Measurements from ENCODE around the gene PDE3A. TPM values are rescaled to one million over a fixed set of nuclear protein-coding genes. Genes with fewer than 3 reads are reported as not detected.
"Not testable (repeated sequence)": the region's sequence is repeated elsewhere in the genome, so short reads cannot be mapped to it uniquely, and the experiment has no call there.

The PDE3A gene
- total RNA-seq, 1 donor from 2014 or later = 0.14 TPM

DNA sequence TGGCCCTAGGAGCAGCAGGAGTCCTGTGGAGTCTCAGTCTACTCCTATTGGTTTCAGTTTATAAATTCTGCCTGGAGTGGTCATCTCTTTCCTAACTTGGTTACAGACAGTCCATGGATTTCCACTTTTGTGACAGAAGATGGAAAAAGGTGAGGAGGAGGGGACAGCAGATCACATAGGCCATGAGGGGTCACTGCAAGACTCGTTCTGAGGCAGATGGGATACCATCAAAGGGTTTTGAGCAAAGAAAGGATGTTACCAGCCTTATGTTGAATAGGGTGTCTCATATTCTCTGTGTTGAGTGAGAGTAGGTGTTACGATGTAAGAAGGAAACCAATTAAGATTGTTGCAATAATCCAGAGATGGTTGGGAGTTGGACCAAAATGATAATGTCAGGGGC lies 15.3 kb downstream of the PDE3A start:
- H3K27me3 Mint-ChIP-seq (ENCODE audit: low read depth) = no peaks in the 10 kb centered on the region
- DNase-seq (ENCODE audit: low spot score) = no peak
- no peak overlapping the region for H3K4me3 Mint-ChIP-seq (ENCODE audit: low read depth)
- peaks cover 9% of the 10 kb centered on the region for H3K9me3 Mint-ChIP-seq
- H3K4me1 Mint-ChIP-seq (ENCODE audit: low read depth) = no peaks in the 10 kb centered on the region
- H3K36me3 Mint-ChIP-seq (ENCODE audit: low read depth) = no peaks in the 10 kb centered on the region
- no peak overlapping the region for H3K27ac Mint-ChIP-seq
- intact Hi-C loops (cut with micrococcal nuclease) = no loop called here

DNA sequence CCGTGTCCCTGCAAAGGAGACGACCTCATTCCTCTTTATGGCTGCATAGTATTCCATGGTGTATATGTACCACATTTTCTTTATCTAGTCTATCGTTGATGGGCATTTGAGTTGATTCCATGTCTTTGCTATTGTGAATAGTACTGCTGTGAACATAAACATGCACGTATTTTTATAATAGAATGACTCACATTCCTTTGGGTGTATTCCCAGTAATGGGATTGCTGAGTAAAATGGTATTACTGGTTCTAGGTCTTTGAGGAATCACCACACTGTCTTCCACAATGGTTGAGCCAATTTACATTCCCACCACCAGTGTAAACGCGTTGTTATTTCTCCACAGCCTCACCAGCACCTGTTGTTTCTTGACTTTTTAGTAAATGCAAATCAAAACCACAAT lies 16.5 kb downstream of the PDE3A start:
- H3K27ac Mint-ChIP-seq; H3K4me1 Mint-ChIP-seq (ENCODE audit: low read depth); intact Hi-C loops (cut with micrococcal nuclease); H3K27me3 Mint-ChIP-seq (ENCODE audit: low read depth); H3K36me3 Mint-ChIP-seq (ENCODE audit: low read depth); DNase-seq (ENCODE audit: low spot score); H3K4me3 Mint-ChIP-seq (ENCODE audit: low read depth); H3K9me3 Mint-ChIP-seq: not testable (repeated sequence)

DNA sequence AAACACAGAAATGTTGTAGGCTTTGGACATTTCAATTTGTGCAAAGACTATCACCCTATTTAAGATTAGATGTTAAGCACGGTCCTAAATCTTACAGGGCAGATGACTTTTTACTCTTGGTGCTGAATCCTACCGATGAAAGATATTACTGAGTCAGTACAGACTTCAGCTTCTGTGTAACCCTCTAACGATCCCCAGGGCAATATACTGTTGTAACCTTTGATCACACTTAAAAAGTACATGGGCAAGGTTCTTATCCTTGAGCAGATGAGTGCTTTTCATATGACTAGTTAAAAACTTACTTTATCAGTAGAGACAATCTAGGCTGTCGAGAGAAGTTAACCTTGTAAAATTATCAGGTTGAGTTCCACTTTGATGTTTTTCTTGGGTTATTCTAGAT lies 22.5 kb downstream of the PDE3A start:
- DNase-seq (ENCODE audit: low spot score) = no peak
- H3K27ac Mint-ChIP-seq = no peak overlapping the region
- H3K9me3 Mint-ChIP-seq = peaks cover 4% of the 10 kb centered on the region
- intact Hi-C loops (cut with micrococcal nuclease) = no loop called here
- no peak overlapping the region for H3K4me3 Mint-ChIP-seq (ENCODE audit: low read depth)
- no peaks in the 10 kb centered on the region for H3K27me3 Mint-ChIP-seq (ENCODE audit: low read depth)
- H3K4me1 Mint-ChIP-seq (ENCODE audit: low read depth) = no peaks in the 10 kb centered on the region
- H3K36me3 Mint-ChIP-seq (ENCODE audit: low read depth) = no peaks in the 10 kb centered on the region

DNA sequence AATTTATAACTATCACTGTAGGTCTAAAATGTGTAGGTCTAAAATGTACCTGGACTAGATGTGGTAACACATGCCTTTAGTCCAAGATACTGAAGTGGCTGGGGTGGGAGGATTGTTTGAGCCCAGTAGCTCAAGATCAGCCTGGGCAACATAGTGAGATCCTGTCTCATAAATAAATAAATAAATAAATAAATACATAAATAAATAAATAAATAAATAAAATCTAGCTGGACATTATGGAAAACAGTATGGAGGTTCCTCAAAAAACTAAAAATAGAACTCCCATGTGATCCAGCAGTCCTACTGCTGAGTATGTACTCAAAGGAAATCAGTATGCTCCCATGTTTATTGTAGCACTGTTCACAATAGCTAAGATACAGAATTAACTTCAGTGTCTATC lies 24.0 kb downstream of the PDE3A start:
- no peaks in the 10 kb centered on the region for H3K9me3 Mint-ChIP-seq
- intact Hi-C loops (cut with micrococcal nuclease) = no loop called here
- H3K27me3 Mint-ChIP-seq (ENCODE audit: low read depth) = no peaks in the 10 kb centered on the region
- H3K4me1 Mint-ChIP-seq (ENCODE audit: low read depth) = no peaks in the 10 kb centered on the region
- no peak overlapping the region for H3K27ac Mint-ChIP-seq
- no peak for DNase-seq (ENCODE audit: low spot score)
- H3K36me3 Mint-ChIP-seq (ENCODE audit: low read depth) = no peaks in the 10 kb centered on the region
- no peak overlapping the region for H3K4me3 Mint-ChIP-seq (ENCODE audit: low read depth)

DNA sequence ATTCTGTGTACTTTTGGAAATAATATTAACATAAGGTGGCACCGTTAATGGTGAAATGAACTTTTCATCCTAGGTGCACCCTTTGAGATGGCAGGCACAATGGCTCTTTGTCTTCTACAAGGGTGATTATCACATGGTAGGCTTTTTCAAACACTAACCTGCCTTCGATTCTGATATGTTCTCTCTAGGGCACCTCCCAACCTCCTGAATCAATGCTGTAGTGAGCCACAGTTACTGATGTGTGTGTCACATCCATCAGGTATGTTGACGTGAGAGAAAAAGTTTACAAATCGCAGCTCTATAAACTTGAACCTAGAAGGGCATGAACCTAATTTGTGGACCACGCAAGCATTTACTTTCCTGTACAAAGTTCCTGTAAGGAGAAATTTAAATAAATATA lies 25.4 kb downstream of the PDE3A start:
- Mint-ChIP-seq H3K4me3 (ENCODE audit: low read depth) (no peak overlapping the region), H3K4me1 (ENCODE audit: low read depth) (no peaks in the 10 kb centered on the region), H3K27ac (no peak overlapping the region), H3K9me3 (no peaks in the 10 kb centered on the region), H3K27me3 (ENCODE audit: low read depth) (no peaks in the 10 kb centered on the region), H3K36me3 (ENCODE audit: low read depth) (no peaks in the 10 kb centered on the region)
- DNase-seq (ENCODE audit: low spot score) = no peak
- intact Hi-C loops (cut with micrococcal nuclease) = no loop called here

DNA sequence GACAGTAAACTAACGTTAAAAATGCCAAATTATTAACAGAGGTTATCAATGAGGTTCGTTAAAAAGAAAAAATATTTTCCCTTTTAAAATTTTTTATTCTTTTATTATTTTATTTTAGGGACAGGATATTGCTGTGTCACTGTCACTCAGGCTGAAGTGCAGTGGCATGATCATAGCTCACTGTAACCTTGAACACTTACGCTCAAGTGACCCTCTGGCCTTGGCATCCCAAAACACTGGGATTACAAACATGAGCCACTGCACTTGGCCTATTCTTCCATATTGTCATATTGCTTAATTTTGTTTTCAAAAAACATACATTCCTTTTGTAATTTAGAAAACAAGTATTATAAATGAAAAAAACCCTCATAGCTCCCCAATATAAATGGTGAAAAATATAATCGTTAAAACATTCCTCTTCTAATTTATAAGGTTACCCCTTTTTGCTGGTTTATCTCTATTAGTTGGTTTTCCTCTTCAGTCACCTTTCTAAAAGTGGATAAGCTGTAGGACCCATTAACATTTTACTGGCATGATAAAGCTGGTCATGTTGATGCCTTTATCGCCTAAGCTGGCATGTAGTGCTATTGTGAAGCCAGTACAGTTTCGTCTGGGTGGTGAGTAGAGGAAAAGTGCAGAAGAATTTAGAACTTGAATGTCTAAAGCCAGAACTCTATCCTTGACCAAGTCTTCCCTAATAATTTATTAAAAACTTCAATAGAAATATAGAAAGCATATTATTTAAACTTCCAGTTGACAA lies 27.6 kb downstream of the PDE3A start:
- H3K36me3 Mint-ChIP-seq (ENCODE audit: low read depth) = no peaks in the 10 kb centered on the region
- DNase-seq (ENCODE audit: low spot score) = no peak
- H3K9me3 Mint-ChIP-seq = no peaks in the 10 kb centered on the region
- no peaks in the 10 kb centered on the region for H3K27me3 Mint-ChIP-seq (ENCODE audit: low read depth)
- no peaks in the 10 kb centered on the region for H3K4me1 Mint-ChIP-seq (ENCODE audit: low read depth)
- H3K27ac Mint-ChIP-seq = no peak overlapping the region
- no peak overlapping the region for H3K4me3 Mint-ChIP-seq (ENCODE audit: low read depth)
- intact Hi-C loops (cut with micrococcal nuclease) = no loop called here

DNA sequence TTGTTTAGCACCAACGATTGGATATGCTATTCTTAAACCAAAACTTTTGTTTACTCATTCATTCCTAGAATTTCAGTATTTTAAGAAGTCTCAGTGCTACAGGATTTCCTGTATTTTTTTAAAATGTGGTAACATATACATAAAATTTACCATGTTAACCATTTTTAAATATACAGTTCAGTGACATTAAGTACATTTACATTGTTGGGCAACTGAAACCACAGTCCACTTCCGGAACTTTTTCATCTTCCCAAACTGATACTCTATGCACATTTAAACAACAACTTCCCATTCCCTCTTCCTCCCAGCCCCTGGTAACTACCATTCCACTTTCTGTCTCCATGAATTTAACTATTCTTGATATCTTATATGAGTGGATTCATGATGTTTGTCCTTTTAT lies 30.3 kb downstream of the PDE3A start:
- H3K27me3 Mint-ChIP-seq (ENCODE audit: low read depth) = no peaks in the 10 kb centered on the region
- no peak overlapping the region for H3K4me3 Mint-ChIP-seq (ENCODE audit: low read depth)
- H3K27ac Mint-ChIP-seq = no peak overlapping the region
- H3K9me3 Mint-ChIP-seq = no peaks in the 10 kb centered on the region
- DNase-seq (ENCODE audit: low spot score) = no peak
- no peaks in the 10 kb centered on the region for H3K4me1 Mint-ChIP-seq (ENCODE audit: low read depth)
- H3K36me3 Mint-ChIP-seq (ENCODE audit: low read depth) = no peaks in the 10 kb centered on the region
- intact Hi-C loops (cut with micrococcal nuclease) = no loop called here

DNA sequence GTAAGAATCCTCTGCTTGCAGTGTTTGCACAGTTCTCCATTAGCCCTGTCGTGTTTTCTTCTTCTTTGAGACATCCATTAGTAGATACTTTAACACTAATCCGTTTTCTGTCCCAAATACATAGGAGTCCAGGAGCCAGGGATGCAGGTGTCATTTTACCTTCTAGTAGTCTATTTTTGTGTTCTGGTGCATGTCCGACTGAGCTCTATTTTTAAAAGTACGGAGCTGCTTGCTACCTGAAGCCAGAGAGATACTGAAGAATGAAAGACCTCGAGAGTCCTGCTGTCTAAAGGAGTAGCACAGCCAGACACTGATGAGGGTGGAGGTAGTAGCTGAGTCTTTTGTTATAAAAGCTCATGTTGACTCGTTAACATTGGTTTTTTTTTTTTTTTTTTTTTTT lies 31.7 kb downstream of the PDE3A start:
- DNase-seq (ENCODE audit: low spot score) = no peak
- Mint-ChIP-seq H3K36me3 (ENCODE audit: low read depth) (no peaks in the 10 kb centered on the region), H3K27me3 (ENCODE audit: low read depth) (no peaks in the 10 kb centered on the region), H3K4me1 (ENCODE audit: low read depth) (no peaks in the 10 kb centered on the region), H3K4me3 (ENCODE audit: low read depth) (no peak overlapping the region), H3K27ac (no peak overlapping the region), H3K9me3 (no peaks in the 10 kb centered on the region)
- intact Hi-C loops (cut with micrococcal nuclease) = no loop called here

DNA sequence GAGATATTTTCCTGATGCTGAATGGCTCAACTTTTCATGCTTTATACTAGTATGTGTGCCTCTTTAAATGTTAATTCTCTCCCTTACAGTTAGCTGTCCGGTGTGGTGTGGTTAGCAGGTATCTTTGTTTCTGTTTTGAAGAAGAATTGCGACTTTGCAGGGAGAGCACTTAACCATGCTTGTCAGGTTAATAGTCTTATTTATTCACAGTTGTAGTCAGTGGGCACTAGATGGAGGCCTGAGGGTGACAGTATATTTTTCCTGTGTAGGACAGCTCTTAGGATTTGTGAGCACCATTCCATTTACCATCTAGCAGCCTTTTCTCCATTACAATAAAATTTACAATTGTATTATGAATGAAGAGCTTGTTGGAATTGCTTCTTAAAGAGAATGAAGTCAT lies 34.9 kb downstream of the PDE3A start:
- intact Hi-C loops (cut with micrococcal nuclease) = no loop called here
- Mint-ChIP-seq H3K27me3 (ENCODE audit: low read depth) (no peaks in the 10 kb centered on the region), H3K4me3 (ENCODE audit: low read depth) (no peak overlapping the region), H3K4me1 (ENCODE audit: low read depth) (no peaks in the 10 kb centered on the region), H3K27ac (no peak overlapping the region), H3K36me3 (ENCODE audit: low read depth) (no peaks in the 10 kb centered on the region), H3K9me3 (no peaks in the 10 kb centered on the region)
- DNase-seq (ENCODE audit: low spot score) = no peak

DNA sequence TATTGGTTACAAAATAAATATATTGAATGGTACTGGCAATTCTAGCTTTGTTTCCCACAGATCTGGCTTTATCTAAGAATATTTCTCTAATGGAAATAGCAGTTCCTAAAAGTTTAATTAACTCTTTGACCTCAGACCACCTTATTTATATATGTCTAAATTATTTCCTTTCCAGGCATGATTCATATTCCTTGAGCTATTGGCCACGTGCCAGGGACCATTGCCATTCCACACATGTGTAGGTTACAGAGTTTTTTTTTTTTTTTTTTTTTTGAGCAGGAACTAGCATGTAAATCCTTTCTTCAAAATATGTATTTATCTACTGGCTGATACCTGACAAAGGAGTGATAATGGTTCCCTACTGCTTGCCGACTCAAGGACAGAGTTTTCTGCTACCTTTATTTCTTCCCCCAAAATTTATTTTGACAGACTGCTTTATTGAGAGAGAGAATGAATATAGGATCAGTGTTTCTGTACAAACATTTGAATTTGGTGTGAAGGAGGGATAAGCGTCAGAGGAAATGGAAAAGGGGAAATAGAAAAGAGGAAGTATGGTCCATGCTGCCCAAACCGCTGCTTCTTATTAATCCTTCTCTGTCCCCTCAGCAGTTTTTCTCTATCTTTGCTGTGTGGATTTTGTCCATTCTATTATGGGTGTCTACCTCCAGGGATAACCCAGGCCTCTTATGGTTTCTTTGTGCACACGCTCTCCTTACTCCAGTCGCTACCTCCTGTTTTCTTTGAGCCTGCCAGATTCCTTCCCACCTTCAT lies 36.4 kb downstream of the PDE3A start:
- no peaks in the 10 kb centered on the region for H3K4me1 Mint-ChIP-seq (ENCODE audit: low read depth)
- intact Hi-C loops (cut with micrococcal nuclease) = no loop called here
- no peak for DNase-seq (ENCODE audit: low spot score)
- no peaks in the 10 kb centered on the region for H3K27me3 Mint-ChIP-seq (ENCODE audit: low read depth)
- H3K36me3 Mint-ChIP-seq (ENCODE audit: low read depth) = no peaks in the 10 kb centered on the region
- H3K9me3 Mint-ChIP-seq = no peaks in the 10 kb centered on the region
- no peak overlapping the region for H3K27ac Mint-ChIP-seq
- no peak overlapping the region for H3K4me3 Mint-ChIP-seq (ENCODE audit: low read depth)

DNA sequence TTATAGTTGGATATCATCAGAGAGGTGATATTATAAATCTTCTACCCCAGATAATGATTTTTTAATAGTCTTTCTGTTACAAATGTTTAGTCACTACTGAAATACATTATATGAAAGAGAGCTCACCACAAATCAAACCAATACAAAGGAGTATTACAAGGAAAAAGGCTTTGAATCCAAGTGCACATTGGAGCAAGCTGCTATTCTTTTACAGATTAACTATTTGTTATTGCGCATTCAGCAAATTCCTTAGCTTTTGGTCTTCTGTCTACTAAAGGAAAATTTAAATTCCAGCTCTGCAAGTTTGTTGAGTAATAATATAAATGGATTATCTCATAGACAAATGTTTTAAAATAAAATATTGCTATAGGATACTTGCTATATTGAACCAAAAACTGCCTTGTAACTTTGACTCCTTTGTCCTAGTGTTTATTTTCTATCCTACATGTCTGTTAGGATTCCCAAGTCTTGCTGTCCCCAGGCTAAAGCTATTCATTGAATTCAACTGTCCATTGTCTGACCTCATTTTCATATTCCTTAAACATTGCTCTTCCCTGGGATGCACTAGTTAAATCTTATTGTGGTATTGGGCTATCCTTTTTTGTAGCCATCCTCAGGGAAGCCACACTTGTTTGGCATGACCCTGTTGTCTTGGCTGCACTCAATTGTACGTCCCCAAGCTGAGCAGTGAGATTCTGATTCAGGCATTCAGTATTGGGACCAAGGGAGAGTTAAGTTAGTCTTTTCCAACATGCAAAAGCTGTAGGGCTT lies 41.5 kb downstream of the PDE3A start:
- H3K36me3 Mint-ChIP-seq (ENCODE audit: low read depth) = no peaks in the 10 kb centered on the region
- H3K27ac Mint-ChIP-seq = no peak overlapping the region
- no peaks in the 10 kb centered on the region for H3K9me3 Mint-ChIP-seq
- intact Hi-C loops (cut with micrococcal nuclease) = no loop called here
- no peaks in the 10 kb centered on the region for H3K27me3 Mint-ChIP-seq (ENCODE audit: low read depth)
- no peak for DNase-seq (ENCODE audit: low spot score)
- H3K4me1 Mint-ChIP-seq (ENCODE audit: low read depth) = no peaks in the 10 kb centered on the region
- no peak overlapping the region for H3K4me3 Mint-ChIP-seq (ENCODE audit: low read depth)

DNA sequence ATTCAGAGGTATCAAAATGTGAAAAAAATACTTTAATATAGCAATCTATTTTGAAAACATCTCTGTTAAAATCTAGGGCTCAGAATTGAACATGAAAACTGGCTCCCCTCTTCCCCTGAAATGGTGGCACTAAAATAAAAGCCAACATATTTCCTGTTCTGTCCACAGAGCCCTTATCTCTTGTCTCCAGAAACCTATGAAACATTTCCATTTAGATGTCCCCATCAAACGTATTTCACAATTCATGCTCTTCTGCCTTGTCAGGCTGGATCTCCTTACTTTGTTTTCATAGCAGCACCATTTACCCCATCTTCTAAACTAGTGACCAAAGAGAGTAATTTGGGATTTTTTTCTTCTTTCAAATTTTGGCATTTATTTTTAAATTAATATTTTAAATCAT lies 42.4 kb downstream of the PDE3A start:
- H3K4me1 Mint-ChIP-seq (ENCODE audit: low read depth) = no peaks in the 10 kb centered on the region
- intact Hi-C loops (cut with micrococcal nuclease) = no loop called here
- H3K36me3 Mint-ChIP-seq (ENCODE audit: low read depth) = no peaks in the 10 kb centered on the region
- H3K9me3 Mint-ChIP-seq = no peaks in the 10 kb centered on the region
- no peak for DNase-seq (ENCODE audit: low spot score)
- no peaks in the 10 kb centered on the region for H3K27me3 Mint-ChIP-seq (ENCODE audit: low read depth)
- H3K27ac Mint-ChIP-seq = no peak overlapping the region
- no peak overlapping the region for H3K4me3 Mint-ChIP-seq (ENCODE audit: low read depth)

DNA sequence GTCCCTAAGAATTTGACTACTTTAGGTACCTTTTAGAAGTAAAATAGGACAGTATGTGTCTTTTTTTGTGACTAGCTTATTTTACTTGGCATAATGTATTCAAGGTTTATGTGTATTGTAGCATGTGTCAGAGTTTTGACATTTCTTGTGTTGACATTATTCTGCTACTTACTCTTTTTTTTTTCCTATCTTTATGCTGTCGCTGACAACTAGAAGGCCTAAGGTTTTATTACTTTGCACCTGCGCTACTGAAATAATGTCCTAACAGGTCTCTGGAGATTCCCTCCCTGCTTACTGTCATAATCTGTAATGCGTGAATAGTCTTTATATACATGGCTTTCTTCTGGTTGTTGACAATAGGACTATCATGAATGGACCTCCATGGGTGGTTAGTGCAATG lies 43.0 kb downstream of the PDE3A start:
- DNase-seq (ENCODE audit: low spot score) = no peak
- intact Hi-C loops (cut with micrococcal nuclease) = no loop called here
- Mint-ChIP-seq H3K36me3 (ENCODE audit: low read depth) (no peaks in the 10 kb centered on the region), H3K27ac (no peak overlapping the region), H3K27me3 (ENCODE audit: low read depth) (no peaks in the 10 kb centered on the region), H3K4me3 (ENCODE audit: low read depth) (no peak overlapping the region), H3K9me3 (no peaks in the 10 kb centered on the region), H3K4me1 (ENCODE audit: low read depth) (no peaks in the 10 kb centered on the region)

All from activated T-helper 2 cell treated with anti-CD3 and anti-CD28 coated beads, Interferon-gamma antibody, Interleukin-2, Interleukin-4, amounts not matched to agents 10 μg/mL and 5 μg/mL and 100 μg/mL, durations not matched to agents 14 hours and 24 hours and 36 hours (primary cell).